SJCRH30 (cell line): ENCODE measurements around the gene DPT. TPM values are rescaled to one million over a fixed set of nuclear protein-coding genes. Genes with fewer than 3 reads are reported as not detected.

Experiments
- DNase-seq, 2 experiments: peaks; one replicate each; pipeline ENCODE4 v3.0.0-alpha.2; 2015 to 2020
- H3K27ac ChIP-seq: fragments of 250-450 bp; sonication (Bioruptor Pico); 2 replicates; pipeline ENCODE4 v1.5.1; 2020; ENCODE audit warnings: mild to moderate bottlenecking, moderate library complexity
- H3K27me3 ChIP-seq: fragments of 250-450 bp; sonication (Bioruptor Pico); 2 replicates; pipeline ENCODE4 v1.5.1; 2020; ENCODE audit warnings: mild to moderate bottlenecking, moderate library complexity
- H3K36me3 ChIP-seq: fragments of 250-450 bp; sonication (Bioruptor Pico); 2 replicates; pipeline ENCODE4 v1.5.1; 2020; ENCODE audit warnings: mild to moderate bottlenecking, moderate library complexity
- H3K4me1 ChIP-seq: fragments of 250-450 bp; sonication (Bioruptor Pico); 2 replicates; pipeline ENCODE4 v1.5.1; 2020; ENCODE audit warnings: mild to moderate bottlenecking, moderate library complexity
- H3K4me3 ChIP-seq: fragments of 250-450 bp; sonication (Bioruptor Pico); 2 replicates; pipeline ENCODE4 v1.5.1; 2020; ENCODE audit warnings: mild to moderate bottlenecking, moderate library complexity
- H3K9me3 ChIP-seq: fragments of 250-450 bp; sonication (Bioruptor Pico); replicated peaks from 2 replicates; pipeline ENCODE4 v1.5.1; 2020; ENCODE audit warnings: mild to moderate bottlenecking, moderate library complexity
- total RNA-seq: library from RNA; depleted of rRNA; stranded (reverse); fragments of >200 nt; shearing (Covaris generic); gene quantifications from 2 replicates; pipeline ENCODE4 v1.2.3, GENCODE V29; 2014; rRNA removed

The DPT gene
- total RNA-seq, 1 experiment from 2014 or later: not detected

DNA sequence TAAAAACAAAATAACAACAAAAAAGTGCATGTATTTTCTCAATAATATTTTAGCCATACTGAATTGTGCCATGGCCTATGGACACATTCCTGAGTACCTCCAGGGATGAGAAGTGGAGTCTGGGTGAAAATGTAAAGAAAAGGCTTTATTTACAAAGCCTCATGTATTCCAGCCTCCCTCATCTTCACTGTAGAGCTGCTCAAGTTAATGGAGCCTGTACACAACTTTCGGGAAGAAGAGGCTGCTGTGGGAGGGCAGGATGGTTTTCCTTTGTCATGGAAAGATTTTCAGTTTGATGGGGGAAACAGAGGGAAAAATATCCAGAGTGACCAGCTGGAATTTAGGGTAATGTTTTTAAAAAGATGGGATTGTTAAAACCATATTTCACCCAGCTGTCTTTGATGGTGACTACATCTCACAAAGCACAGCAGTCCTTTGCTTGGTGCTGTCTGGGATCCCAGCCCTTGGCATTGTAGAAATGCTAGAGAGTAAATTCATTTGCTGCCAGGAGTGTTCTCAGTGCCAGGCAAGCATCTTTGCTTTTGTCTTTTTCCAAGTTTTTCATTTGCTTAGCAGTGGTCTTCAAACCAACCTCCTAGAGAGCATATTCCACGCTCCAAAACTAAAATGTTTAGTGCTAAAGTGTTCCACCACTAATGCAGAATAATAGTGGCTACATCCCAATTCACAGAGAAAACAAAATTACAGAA is 54.9 kb downstream of the DPT start:
- no peak for DNase-seq
- Histone ChIP-seq H3K27me3 (no peaks in the 10 kb centered on the region), H3K36me3 (no peaks in the 10 kb centered on the region), H3K27ac (no peak overlapping the region), H3K4me1 (no peaks in the 10 kb centered on the region), H3K4me3 (no peak overlapping the region), H3K9me3 (no peaks in the 10 kb centered on the region)

DNA sequence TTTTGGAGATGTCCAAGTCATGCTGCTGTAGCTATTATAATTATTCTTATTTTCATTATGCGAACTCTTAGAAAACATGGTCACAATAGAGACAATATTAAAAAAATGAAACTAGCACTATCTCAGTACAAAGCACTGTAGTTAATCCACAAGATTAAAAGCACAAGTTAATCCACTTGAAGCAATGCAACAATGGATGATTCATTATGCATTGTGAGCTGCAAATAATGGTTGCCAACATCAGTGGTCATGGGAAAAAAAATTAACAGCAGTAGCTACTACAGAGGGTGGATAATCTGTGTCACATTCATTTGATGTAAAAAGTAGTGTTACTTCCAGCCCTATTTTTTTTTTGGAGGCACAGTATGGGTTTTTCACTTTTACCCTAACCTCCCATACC is 56.7 kb downstream of the DPT start:
- Histone ChIP-seq H3K27me3 (no peaks in the 10 kb centered on the region), H3K9me3 (no peaks in the 10 kb centered on the region), H3K36me3 (no peaks in the 10 kb centered on the region), H3K4me3 (no peak overlapping the region), H3K27ac (no peak overlapping the region), H3K4me1 (no peaks in the 10 kb centered on the region)
- DNase-seq: no peak

DNA sequence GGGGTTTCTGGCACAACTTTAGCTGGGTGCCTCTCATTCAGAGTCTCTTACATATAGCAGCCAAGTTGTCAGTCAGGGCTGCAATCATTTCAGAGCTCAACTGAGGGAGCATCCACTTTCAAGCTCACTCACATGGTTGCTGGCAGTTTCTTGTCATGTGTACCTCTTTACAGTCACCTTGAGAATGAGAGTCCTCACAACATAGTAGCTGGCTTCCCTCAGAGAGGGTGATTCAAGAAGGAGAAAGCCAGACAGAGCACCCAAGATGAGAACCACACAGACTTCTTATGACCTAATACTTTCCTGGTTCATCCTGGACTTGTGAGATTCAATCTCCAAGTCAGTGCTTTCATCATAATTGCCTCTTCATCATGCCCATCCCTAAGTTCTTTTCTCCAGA is 57.2 kb downstream of the DPT start:
- no peaks in the 10 kb centered on the region for H3K27me3 ChIP-seq
- H3K27ac ChIP-seq: no peak overlapping the region
- no peak overlapping the region for H3K4me3 ChIP-seq
- H3K9me3 ChIP-seq: no peaks in the 10 kb centered on the region
- no peak for DNase-seq
- H3K36me3 ChIP-seq: no peaks in the 10 kb centered on the region
- no peaks in the 10 kb centered on the region for H3K4me1 ChIP-seq

DNA sequence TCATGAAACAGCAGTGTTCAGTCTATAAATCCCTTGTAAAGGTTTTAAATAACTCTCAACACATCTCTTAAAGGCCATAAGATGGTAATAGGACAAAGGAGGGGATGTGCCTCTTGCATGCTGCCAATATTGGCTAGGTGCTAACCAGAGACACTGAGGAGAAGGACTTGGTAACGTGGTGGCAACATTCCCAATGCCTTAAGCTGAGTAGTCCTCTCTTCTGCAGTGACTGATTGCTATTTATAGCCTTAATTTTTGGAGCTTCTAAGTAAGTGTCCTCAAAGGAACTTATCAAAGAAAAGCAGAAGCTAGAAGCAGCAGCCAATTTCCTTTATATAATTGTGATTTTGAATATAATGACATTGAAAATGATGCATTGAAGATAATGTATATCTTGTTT is 63.0 kb downstream of the DPT start:
- H3K4me1 ChIP-seq: no peaks in the 10 kb centered on the region
- H3K36me3 ChIP-seq: no peaks in the 10 kb centered on the region
- no peaks in the 10 kb centered on the region for H3K9me3 ChIP-seq
- H3K27me3 ChIP-seq: no peaks in the 10 kb centered on the region
- H3K4me3 ChIP-seq: no peak overlapping the region
- no peak for DNase-seq
- no peak overlapping the region for H3K27ac ChIP-seq

DNA sequence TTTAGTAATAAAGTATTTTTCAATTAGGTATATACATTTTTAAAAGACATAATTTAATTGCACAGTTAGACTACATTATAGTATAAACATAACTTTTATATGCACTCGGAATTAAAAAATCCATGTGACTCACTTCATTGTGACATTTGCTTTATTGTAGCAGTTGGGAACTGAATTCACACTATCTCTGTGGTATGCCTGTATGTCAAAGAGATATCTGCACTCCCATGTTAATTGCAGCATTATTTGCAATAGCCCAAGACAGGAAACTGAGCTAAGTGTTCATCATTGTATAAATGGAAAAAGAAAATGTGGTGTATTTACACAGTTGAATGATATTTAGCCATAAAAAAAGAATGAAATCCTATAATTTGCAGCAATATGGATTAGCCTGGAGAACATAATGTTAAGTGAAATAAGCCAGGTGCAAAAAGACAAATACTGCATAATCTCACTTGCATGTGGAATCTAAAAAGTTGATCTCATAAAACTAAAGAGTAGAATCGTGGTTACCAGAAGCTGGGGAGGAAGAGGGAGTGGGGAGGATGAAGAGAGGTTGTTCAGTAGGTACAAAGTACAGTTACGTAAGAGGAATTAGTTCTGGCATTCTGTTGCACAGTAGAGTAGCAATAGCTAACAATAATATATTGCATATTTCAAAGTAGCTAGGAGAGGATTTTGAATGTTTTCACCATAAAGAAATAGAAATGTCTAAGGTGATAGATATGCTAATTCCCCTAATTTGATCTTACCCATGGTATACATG is 64.8 kb downstream of the DPT start:
- no peaks in the 10 kb centered on the region for H3K9me3 ChIP-seq
- no peak overlapping the region for H3K4me3 ChIP-seq
- no peaks in the 10 kb centered on the region for H3K27me3 ChIP-seq
- no peaks in the 10 kb centered on the region for H3K36me3 ChIP-seq
- no peak for DNase-seq
- H3K27ac ChIP-seq: no peak overlapping the region
- H3K4me1 ChIP-seq: no peaks in the 10 kb centered on the region

DNA sequence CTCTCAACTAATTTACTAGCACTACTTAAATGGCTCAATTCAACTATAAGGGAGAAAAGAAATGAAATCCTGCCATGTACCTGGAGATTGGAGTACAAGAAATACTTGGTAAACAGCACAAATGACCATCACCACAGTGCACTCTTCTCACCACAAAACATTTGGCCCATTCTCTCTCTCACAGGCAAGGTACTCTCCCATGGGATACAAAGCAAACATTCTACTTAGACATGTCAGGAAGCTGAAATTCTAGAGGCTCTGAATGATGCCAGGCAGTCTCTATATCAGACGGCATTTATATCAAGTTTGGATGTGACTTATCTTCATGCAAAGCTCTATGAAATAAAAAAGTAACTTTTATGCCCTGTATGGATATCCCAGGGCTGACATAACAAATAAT is 72.5 kb downstream of the DPT start:
- H3K4me1 ChIP-seq: no peaks in the 10 kb centered on the region
- H3K9me3 ChIP-seq: no peaks in the 10 kb centered on the region
- no peaks in the 10 kb centered on the region for H3K27me3 ChIP-seq
- no peaks in the 10 kb centered on the region for H3K36me3 ChIP-seq
- H3K4me3 ChIP-seq: no peak overlapping the region
- peak in 1 of 2 experiments; percentile 11 for DNase-seq
- no peak overlapping the region for H3K27ac ChIP-seq

DNA sequence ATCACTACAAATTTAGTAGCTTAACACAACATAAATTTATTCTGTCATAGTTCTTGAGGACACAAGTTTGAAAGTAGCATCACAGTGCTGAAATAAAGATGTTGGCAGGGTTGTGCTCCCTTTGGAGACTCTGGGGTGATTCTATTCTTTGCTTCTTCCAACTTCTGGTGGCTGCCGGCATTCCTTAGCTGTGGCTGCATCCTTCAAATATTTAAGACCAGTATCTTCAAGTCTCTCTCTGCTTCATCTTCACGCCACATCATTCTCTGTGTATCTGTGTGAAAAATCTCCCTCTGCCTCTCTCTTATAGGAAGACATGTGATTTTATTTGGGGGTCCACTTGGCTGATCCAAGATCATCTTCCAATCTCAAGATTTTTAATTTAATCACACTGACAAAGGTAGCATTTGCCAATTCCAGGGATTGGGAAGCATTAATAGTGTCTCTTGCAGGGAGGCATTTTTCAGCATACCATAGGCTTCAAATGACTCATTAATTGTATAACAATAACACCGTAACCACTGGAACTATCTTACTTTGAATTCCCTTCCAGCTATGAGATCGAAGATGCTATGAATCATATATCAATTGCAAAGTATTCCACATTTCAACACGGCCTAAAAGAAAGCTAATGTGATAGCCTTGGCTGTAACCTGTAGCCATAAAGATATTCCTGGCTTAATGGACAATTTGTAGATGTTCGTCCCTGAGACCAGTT is 74.6 kb downstream of the DPT start:
- Histone ChIP-seq H3K4me1 (no peaks in the 10 kb centered on the region), H3K36me3 (no peaks in the 10 kb centered on the region), H3K9me3 (no peaks in the 10 kb centered on the region), H3K27me3 (no peaks in the 10 kb centered on the region), H3K4me3 (no peak overlapping the region), H3K27ac (no peak overlapping the region)
- no peak for DNase-seq

DNA sequence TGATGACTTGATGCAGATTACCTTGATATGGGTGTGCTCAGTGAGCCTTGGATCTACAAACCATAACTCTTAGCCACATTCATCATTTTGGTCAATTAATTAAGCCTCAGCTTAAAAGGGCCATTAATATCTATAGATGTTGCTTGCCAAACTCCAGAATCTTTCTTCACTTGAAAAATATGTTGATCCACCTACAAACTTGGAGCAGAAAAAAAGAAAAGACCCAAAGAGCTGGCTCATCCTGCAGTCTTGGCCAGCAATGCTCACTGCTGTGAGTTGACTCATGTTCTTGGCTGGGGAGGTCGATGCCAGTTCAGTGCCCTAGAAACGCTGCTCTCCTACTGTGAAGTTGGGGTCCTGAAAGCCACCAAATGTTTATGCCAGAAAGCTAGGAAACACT is 75.4 kb downstream of the DPT start:
- no peaks in the 10 kb centered on the region for H3K9me3 ChIP-seq
- no peak overlapping the region for H3K27ac ChIP-seq
- H3K4me1 ChIP-seq: no peaks in the 10 kb centered on the region
- H3K27me3 ChIP-seq: no peaks in the 10 kb centered on the region
- H3K4me3 ChIP-seq: no peak overlapping the region
- no peak for DNase-seq
- no peaks in the 10 kb centered on the region for H3K36me3 ChIP-seq

DNA sequence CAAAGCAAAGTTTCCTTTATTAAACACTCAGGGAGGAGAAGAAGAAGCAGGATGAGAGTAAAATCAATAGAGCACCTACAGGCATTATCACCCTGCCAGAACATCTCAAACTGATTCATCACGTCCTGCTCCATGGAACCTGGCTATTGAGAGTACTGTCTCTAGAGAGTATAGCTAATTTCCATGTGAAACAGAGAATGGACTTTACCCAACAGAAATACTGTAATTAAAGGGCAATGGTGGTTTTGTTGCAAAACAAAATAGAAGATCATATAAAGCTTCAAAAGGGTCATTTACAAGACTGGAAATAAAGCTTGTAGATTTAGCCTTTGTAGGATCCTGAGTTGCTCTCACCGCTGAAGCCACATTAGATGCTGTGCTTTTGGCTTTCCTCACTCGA is 83.3 kb downstream of the DPT start:
- Histone ChIP-seq H3K4me1 (no peaks in the 10 kb centered on the region; the same call in 1 of the 2 replicates), H3K9me3 (no peaks in the 10 kb centered on the region)

More for the DNA sequence above, 83.3 kb downstream of the DPT start:
- DNase-seq: no peak
- Histone ChIP-seq H3K4me3 (no peak overlapping the region), H3K27ac (no peak overlapping the region), H3K36me3 (no peaks in the 10 kb centered on the region), H3K27me3 (0 out of 2 replicates have a peak, but pooled peaks cover 2% of the 10 kb centered on the region)

Other genes starting within 250 kb of the DPT start
- not detected in 2 replicates for gene XCL2, start 185.2 kb downstream of the DPT start, total RNA-seq
- 0.06 and 0.33 TPM in 2 replicates for gene XCL1, start 152.6 kb downstream of the DPT start, total RNA-seq